Breast epithelium (tissue), 3 donors: ENCODE measurements around the gene NRCAM.

Source experiments
- CTCF ChIP-seq, 3 donors: fragments of 450-650 bp; IDR thresholded peaks; one replicate each; pipeline ENCODE4 v1.5.1; 2016 to 2017; ENCODE audit warnings: antibody characterized with exemption in 3 of 3, mild to moderate bottlenecking in 3 of 3, moderate library complexity in 3 of 3
- POLR2A ChIP-seq: fragments of 450-650 bp; IDR thresholded peaks from one replicate; pipeline ENCODE4 v1.6.1; 2016; ENCODE audit warnings: antibody characterized with exemption, mild to moderate bottlenecking, moderate library complexity

- no peak for TF ChIP-seq POLR2A
- no peak for TF ChIP-seq CTCF (IDR thresholded peaks at IDR 0.05)
Observed at GRCh38 chr7:108270385-108271015, 185.7 kb downstream of the NRCAM start.
